Epithelial cell of proximal tubule (primary cell): ENCODE data around the gene DGCR6. TPM values are rescaled to one million over a fixed set of nuclear protein-coding genes. Genes with fewer than 3 reads are reported as not detected.
"Not testable (repeated sequence)": the region's sequence is repeated elsewhere in the genome, so short reads cannot be mapped to it uniquely, and the experiment has no call there.

Source experiments
- DNase-seq: peaks from one replicate; pipeline ENCODE4 v3.0.0-alpha.2; 2011; ENCODE audit warnings: low read depth
- H3K4me3 ChIP-seq: 2 replicates; pipeline ENCODE4 v1.5.1; 2011; ENCODE audit warnings: low read depth, mild to moderate bottlenecking, low read length
- CTCF ChIP-seq: conservative IDR thresholded peaks from 2 replicates; pipeline ENCODE4 v1.5.1; 2012; ENCODE audit warnings: low read depth, mild to moderate bottlenecking, low read length
- total RNA-seq: library from RNA; depleted of rRNA; stranded (reverse); fragments of >200 nt; gene quantifications from 2 replicates; pipeline ENCODE4 v1.2.3, GENCODE V29; 2015

Gene DGCR6
- total RNA-seq, 1 donor from 2014 or later, result 2.8 TPM

DNA sequence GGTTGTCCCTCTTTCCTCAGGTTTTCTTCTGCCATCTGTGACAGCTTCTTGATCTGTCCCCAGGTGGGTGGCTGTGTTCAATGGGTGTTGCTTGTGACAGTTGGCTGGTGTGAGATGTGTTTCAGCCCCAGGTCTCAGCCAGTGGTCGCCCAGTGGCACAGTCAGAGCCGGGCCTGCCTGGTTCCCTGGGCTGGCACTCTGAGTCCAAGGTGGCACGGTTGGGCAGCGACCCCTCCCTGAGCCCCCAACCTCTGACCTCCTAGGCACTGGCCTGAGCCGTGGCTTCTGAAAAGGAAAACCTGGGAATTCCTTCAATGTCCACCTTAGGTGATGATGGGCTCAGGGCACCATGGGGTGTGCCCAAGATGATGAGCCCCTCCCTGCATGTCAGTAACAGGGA, 44.0 kb downstream of the DGCR6 start:
- TF ChIP-seq CTCF, result no peak
- no peak overlapping the region for H3K4me3 ChIP-seq
- no peak for DNase-seq

DNA sequence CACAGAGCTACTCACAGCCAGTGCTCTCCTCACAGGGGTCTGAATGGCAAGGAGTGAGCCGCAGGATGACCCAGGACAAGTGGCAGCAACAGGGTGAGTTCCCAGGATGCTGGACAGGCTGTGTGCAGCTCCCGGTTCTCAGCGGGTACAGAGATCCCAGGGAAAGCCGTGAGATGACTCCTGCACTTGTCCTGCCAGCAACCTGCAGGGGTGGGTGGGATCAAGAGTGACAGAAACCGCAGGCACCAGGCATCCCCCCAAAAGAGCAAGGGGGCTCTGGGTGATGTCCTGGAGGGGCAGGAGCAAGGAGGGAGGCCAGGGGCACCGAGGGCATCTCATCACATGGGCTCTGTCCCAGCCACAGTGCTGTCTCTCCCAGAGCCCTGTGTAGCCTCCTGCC, 45.9 kb downstream of the DGCR6 start:
- H3K4me3 ChIP-seq, result no peak overlapping the region
- DNase-seq, result no peak
- no peak for TF ChIP-seq CTCF

- DNase-seq, H3K4me3 ChIP-seq: not testable (repeated sequence)
These were observed 47.0 kb downstream of the DGCR6 start for GRCh38 chr22:18953128-18953527.

- peak; percentile 73 for TF ChIP-seq CTCF
- DNase-seq, H3K4me3 ChIP-seq: not testable (repeated sequence)
These were observed 48.3 kb downstream of the DGCR6 start for GRCh38 chr22:18954303-18954989.

DNA sequence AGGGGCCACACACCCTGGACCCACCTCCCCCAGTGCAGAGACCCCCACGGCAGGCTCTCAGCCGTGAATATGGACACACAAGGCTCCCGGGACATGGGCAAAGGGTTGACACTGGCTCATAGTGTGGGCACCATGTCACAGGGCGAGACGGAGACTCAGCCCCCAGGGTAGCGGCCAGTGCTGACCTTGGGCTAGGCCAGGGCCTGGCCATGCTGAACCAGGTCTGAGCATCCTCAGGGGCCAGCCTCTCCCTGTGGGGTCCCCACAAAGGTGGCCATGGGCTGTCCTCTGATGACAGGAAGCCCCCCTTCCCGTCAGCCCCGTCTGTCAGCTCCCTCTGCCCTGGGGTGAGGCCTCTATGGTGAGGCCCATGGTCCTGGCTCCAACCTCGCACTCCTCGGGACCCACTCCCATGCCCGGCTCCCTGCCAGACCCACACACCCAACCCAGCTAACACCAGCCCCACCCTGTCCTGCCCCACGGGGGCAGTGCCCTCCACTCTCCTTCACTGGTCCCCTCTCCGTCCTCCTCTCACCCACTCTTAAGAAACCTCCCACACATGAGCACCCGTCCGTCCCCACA, 49.0 kb downstream of the DGCR6 start:
- no peak for DNase-seq
- no peak for TF ChIP-seq CTCF

GRCh38 chr22:18955696-18956095, 49.6 kb downstream of the DGCR6 start:
- DNase-seq, result no peak
- no peak for TF ChIP-seq CTCF
- H3K4me3 ChIP-seq, result no peak overlapping the region

More for the DNA sequence above, 49.0 kb downstream of the DGCR6 start:
- no peak overlapping the region for H3K4me3 ChIP-seq

- not testable (repeated sequence) for DNase-seq, H3K4me3 ChIP-seq
These were observed 50.2 kb downstream of the DGCR6 start for GRCh38 chr22:18956121-18956895.

DNA sequence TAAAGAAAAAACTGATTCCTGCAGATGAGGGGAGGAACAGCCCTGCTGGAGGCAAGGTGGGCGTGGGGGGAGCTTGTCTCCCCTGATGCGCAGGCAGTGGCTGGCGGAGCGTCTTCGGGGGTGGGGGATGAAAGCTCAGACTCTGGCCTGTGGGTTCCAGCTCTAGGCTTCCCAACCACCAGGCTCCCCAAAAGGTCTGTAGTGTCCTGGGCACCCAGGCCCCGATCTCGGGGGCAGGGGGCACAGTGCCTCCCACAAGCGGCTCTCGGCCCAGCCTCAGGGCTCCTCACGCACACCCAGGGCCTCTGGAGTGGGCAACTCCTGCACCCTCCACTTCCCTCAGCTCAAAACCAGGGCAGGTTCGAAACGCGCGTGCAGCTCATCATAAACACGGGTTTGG, 50.8 kb downstream of the DGCR6 start:
- not testable (repeated sequence) for DNase-seq, H3K4me3 ChIP-seq

GRCh38 chr22:18957621-18958320, 51.7 kb downstream of the DGCR6 start:
- DNase-seq, H3K4me3 ChIP-seq: not testable (repeated sequence)

GRCh38 chr22:18958321-18958705, 52.2 kb downstream of the DGCR6 start:
- not testable (repeated sequence) for H3K4me3 ChIP-seq, DNase-seq

DNA sequence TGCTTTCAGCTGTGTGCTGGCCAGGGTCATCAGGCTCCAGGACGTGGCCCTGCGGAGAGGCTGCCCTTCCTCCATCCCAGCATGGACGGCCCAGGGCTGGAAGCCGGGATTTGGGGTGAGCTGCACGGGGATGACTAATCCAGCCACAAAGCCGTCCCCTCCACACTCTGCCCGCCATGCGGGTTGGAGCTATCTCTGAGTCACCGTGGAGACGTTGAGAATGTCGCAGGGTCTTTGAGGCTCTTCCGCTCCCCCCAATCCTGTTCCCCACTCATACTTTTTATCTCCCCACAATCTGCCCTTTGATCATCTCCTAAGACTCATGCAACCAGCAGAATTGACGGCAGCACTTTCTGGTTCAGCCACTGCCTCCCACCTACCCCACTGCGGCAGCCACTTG, 52.6 kb downstream of the DGCR6 start:
- not testable (repeated sequence) for DNase-seq, H3K4me3 ChIP-seq

DNA sequence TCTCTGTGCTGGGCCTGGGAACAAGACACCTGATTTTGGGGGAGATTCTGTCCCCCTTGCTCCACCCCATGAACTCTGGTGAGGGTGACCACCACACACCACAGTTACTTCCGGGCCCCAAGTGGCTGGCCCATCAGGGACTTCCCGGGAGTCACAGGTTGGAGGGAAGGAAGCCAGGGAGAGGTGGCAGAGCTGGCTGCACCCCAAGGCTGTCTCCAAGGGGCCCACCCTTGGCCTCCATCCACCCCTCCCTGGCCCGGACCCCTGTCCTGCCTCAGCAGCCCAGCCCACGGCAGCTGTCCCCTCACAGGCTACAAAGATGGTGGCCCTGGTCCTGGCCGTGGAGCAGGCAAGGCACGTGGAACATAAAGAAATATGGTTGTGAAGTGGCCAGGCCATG, 53.1 kb downstream of the DGCR6 start:
- DNase-seq, H3K4me3 ChIP-seq: not testable (repeated sequence)
